ENCODE results near the gene ADAM10. TPM values are rescaled to one million over a fixed set of nuclear protein-coding genes. Genes with fewer than 3 reads are reported as not detected.

The ADAM10 gene
- total RNA-seq, 1 experiment from 2014 or later: 91.3 TPM

DNA sequence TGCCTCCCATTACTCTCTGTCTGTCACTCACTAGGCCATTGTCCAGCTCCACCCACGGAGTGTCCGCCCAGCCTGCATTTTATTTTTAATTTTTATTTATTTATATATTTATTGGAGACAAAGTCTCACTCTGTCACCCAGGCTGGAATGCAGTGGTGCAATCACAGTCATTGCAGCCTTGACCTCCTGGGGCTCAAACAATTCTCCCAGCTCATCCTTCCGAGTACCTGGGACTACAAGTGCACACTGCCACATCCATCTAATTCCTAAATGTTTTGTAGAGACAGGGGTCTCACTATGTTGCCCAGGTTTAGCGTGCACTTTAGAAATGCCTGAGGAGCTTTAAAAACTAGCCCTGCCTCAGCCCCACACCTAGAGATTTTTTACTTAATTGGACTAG is 176.2 kb downstream of the ADAM10 start:
- TF ChIP-seq EZH2phosphoT487 (IDR thresholded peaks at IDR 0.05; ENCODE audit: borderline replicate concordance, low read length) (no peak), EZH2 (IDR thresholded peaks at IDR 0.05; ENCODE audit: low read length, unreplicated experiment) (no peak)
- TF ChIP-seq, protein P1, sequence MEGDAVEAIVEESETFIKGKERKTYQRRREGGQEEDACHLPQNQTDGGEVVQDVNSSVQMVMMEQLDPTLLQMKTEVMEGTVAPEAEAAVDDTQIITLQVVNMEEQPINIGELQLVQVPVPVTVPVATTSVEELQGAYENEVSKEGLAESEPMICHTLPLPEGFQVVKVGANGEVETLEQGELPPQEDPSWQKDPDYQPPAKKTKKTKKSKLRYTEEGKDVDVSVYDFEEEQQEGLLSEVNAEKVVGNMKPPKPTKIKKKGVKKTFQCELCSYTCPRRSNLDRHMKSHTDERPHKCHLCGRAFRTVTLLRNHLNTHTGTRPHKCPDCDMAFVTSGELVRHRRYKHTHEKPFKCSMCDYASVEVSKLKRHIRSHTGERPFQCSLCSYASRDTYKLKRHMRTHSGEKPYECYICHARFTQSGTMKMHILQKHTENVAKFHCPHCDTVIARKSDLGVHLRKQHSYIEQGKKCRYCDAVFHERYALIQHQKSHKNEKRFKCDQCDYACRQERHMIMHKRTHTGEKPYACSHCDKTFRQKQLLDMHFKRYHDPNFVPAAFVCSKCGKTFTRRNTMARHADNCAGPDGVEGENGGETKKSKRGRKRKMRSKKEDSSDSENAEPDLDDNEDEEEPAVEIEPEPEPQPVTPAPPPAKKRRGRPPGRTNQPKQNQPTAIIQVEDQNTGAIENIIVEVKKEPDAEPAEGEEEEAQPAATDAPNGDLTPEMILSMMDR (conservative IDR thresholded peaks at IDR 0.05; ENCODE audit: low read depth, low read length): no peak
- no peak for ATAC-seq
- Histone ChIP-seq H3K9me2 (replicated peaks; ENCODE audit: low read length) (no peaks in the 10 kb centered on the region), H3K79me2 (ENCODE audit: low read length) (no peaks in the 10 kb centered on the region), H3K4me2 (ENCODE audit: low read length) (no peak overlapping the region), H3F3A (ENCODE audit: low read length, unreplicated experiment) (no peaks in the 10 kb centered on the region), H3K9me3 (ENCODE audit: low read length) (no peaks in the 10 kb centered on the region), H3K4me1 (ENCODE audit: insufficient read depth, low read length) (no peaks in the 10 kb centered on the region), H3K27me3 (ENCODE audit: low read length) (no peaks in the 10 kb centered on the region), H3K36me3 (ENCODE audit: low read depth, low read length) (no peaks in the 10 kb centered on the region), H3K9ac (ENCODE audit: low read length) (no peak overlapping the region), H3K27ac (ENCODE audit: low read length) (no peak overlapping the region), H4K20me1 (ENCODE audit: low read length) (no peaks in the 10 kb centered on the region), H2AFZ (ENCODE audit: low read length) (no peak overlapping the region), H3K4me3 (ENCODE audit: low read length) (no peak overlapping the region)
- BruUV-seq (replicated peaks): no TSS peak
- no peak for DNase-seq
- intact Hi-C loops (cut with micrococcal nuclease): no loop called here
- POLR2A ChIA-PET (ENCODE audit: unreplicated experiment): no interaction called here
- CTCF ChIA-PET: no interaction called here

DNA sequence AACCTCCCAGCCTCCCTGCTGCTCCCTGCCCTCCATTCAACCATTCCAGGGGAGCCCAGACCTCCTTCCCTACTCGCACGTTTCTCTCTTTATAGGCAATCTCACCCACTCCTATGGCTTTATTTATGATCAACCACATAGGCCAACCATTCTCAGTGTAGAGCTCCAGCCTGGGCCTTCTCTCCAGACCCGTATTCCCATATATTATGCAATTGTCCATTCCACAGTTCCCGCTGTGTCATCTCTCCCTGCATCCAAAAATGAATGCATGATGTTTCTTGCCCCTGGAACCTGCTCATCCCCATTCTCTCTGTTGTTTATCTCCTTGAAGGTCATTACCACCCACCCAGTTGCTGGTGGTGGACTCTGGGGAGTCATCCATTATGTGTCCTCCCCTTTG is 177.0 kb downstream of the ADAM10 start:
- H3K4me2 ChIP-seq (ENCODE audit: low read length): no peak overlapping the region
- BruUV-seq (replicated peaks): no TSS peak
- no peak overlapping the region for H2AFZ ChIP-seq (ENCODE audit: low read length)
- H3K36me3 ChIP-seq (ENCODE audit: low read depth, low read length): no peaks in the 10 kb centered on the region
- no peak for TF ChIP-seq EZH2phosphoT487 (IDR thresholded peaks at IDR 0.05; ENCODE audit: borderline replicate concordance, low read length)
- no peak for TF ChIP-seq EZH2 (IDR thresholded peaks at IDR 0.05; ENCODE audit: low read length, unreplicated experiment)
- TF ChIP-seq, protein P1 (conservative IDR thresholded peaks at IDR 0.05; ENCODE audit: low read depth, low read length): no peak
- H3K4me1 ChIP-seq (ENCODE audit: insufficient read depth, low read length): no peaks in the 10 kb centered on the region
- H3K27ac ChIP-seq (ENCODE audit: low read length): no peak overlapping the region
- H3K4me3 ChIP-seq (ENCODE audit: low read length): no peak overlapping the region
- ATAC-seq: no peak
- ChIA-PET POLR2A (ENCODE audit: unreplicated experiment) (no interaction called here), CTCF (no interaction called here)
- DNase-seq: no peak
- no peaks in the 10 kb centered on the region for H3K27me3 ChIP-seq (ENCODE audit: low read length)
- H3F3A ChIP-seq (ENCODE audit: low read length, unreplicated experiment): no peaks in the 10 kb centered on the region
- intact Hi-C loops (cut with micrococcal nuclease): no loop called here
- no peaks in the 10 kb centered on the region for H4K20me1 ChIP-seq (ENCODE audit: low read length)
- no peaks in the 10 kb centered on the region for H3K9me2 ChIP-seq (replicated peaks; ENCODE audit: low read length)
- H3K9me3 ChIP-seq (ENCODE audit: low read length): no peaks in the 10 kb centered on the region
- H3K79me2 ChIP-seq (ENCODE audit: low read length): no peaks in the 10 kb centered on the region
- H3K9ac ChIP-seq (ENCODE audit: low read length): no peak overlapping the region

DNA sequence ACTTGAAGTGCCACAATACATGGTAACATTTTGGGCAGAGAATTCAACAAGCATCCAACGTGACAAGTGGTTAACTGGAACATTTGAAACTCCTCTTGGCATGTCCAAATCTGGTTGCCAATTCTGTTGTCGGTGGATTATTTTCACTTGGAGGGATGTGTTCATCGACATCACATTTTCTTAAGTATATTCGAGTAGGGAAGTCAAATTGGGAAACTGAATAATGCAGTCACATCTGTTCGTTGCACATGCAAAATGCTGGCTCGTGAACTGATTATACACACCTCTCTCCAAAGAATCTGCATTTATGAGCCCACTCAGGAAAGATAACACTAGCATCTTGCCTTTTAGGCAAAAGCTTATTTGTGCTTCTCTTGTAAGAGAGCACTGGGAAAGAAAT is 178.0 kb downstream of the ADAM10 start:
- H3K9me2 ChIP-seq (replicated peaks; ENCODE audit: low read length): no peaks in the 10 kb centered on the region
- H3K36me3 ChIP-seq (ENCODE audit: low read depth, low read length): no peaks in the 10 kb centered on the region
- no peak overlapping the region for H3K9ac ChIP-seq (ENCODE audit: low read length)
- no peaks in the 10 kb centered on the region for H3K9me3 ChIP-seq (ENCODE audit: low read length)
- BruUV-seq (replicated peaks): no TSS peak
- DNase-seq (no peak), ATAC-seq (no peak)
- no peaks in the 10 kb centered on the region for H3K4me1 ChIP-seq (ENCODE audit: insufficient read depth, low read length)
- CTCF ChIA-PET: no interaction called here
- no peak overlapping the region for H3K4me3 ChIP-seq (ENCODE audit: low read length)
- no peak overlapping the region for H3K4me2 ChIP-seq (ENCODE audit: low read length)
- no peaks in the 10 kb centered on the region for H3K27me3 ChIP-seq (ENCODE audit: low read length)
- no peak for TF ChIP-seq EZH2phosphoT487 (IDR thresholded peaks at IDR 0.05; ENCODE audit: borderline replicate concordance, low read length)
- TF ChIP-seq, protein P1 (conservative IDR thresholded peaks at IDR 0.05; ENCODE audit: low read depth, low read length): no peak
- no peak for TF ChIP-seq EZH2 (IDR thresholded peaks at IDR 0.05; ENCODE audit: low read length, unreplicated experiment)
- H4K20me1 ChIP-seq (ENCODE audit: low read length): no peaks in the 10 kb centered on the region
- no peaks in the 10 kb centered on the region for H3F3A ChIP-seq (ENCODE audit: low read length, unreplicated experiment)
- intact Hi-C loops (cut with micrococcal nuclease): no loop called here
- POLR2A ChIA-PET (ENCODE audit: unreplicated experiment): no interaction called here
- H3K27ac ChIP-seq (ENCODE audit: low read length): no peak overlapping the region
- no peaks in the 10 kb centered on the region for H3K79me2 ChIP-seq (ENCODE audit: low read length)
- H2AFZ ChIP-seq (ENCODE audit: low read length): no peak overlapping the region

Measured in PC-3 (cell line).